Right renal cortex interstitium (tissue), 3 donors: ENCODE measurements around the gene CUL2. TPM values are rescaled to one million over a fixed set of nuclear protein-coding genes. Genes with fewer than 3 reads are reported as not detected.
"Not testable (repeated sequence)": the region's sequence is repeated elsewhere in the genome, so short reads cannot be mapped to it uniquely, and the experiment has no call there.

ENCODE experiments used
- DNase-seq, 3 donors: peaks; one replicate each; pipeline ENCODE4 v3.0.0-alpha.2; 2013; ENCODE audit warnings: low read depth in 3 of 3, low spot score in 2 of 3
- polyA plus RNA-seq, 3 donors: library from polyadenylated mRNA; unstranded; fragments of 120-200 nt; gene quantifications; one replicate each; pipeline ENCODE4 v1.2.1, GENCODE V29; 2013; ENCODE audit not compliant: insufficient read length in 3 of 3

Gene CUL2
- polyA plus RNA-seq, 3 donors: 42.7 to 46.6 (median 45.7) TPM

GRCh38 chr10:34985146-34985545 lies 105.0 kb downstream of the CUL2 start:
- DNase-seq: no peak

GRCh38 chr10:34981844-34982243 lies 108.3 kb downstream of the CUL2 start:
- DNase-seq: no peak

- no peak for DNase-seq
These were observed 110.2 kb downstream of the CUL2 start for GRCh38 chr10:34979938-34980337.

- DNase-seq: no peak
These were observed 112.1 kb downstream of the CUL2 start for GRCh38 chr10:34978080-34978479.

- not testable (repeated sequence) for DNase-seq
These were observed 113.7 kb downstream of the CUL2 start for GRCh38 chr10:34976380-34976910.

GRCh38 chr10:34974364-34975065 lies 115.6 kb downstream of the CUL2 start:
- not testable (repeated sequence) for DNase-seq

GRCh38 chr10:34973757-34974156 lies 116.4 kb downstream of the CUL2 start:
- not testable (repeated sequence) for DNase-seq

GRCh38 chr10:34973121-34973520 lies 117.0 kb downstream of the CUL2 start:
- not testable (repeated sequence) for DNase-seq

GRCh38 chr10:34972591-34972990 lies 117.5 kb downstream of the CUL2 start:
- not testable (repeated sequence) for DNase-seq

- not testable (repeated sequence) for DNase-seq
These were observed 118.4 kb downstream of the CUL2 start for GRCh38 chr10:34971606-34972334.

GRCh38 chr10:34969171-34969570 lies 121.0 kb downstream of the CUL2 start:
- DNase-seq: no peak

- no peak for DNase-seq
These were observed 122.7 kb downstream of the CUL2 start for GRCh38 chr10:34967335-34967880.

GRCh38 chr10:34966451-34966850 lies 123.7 kb downstream of the CUL2 start:
- DNase-seq: no peak

- DNase-seq: no peak
These were observed 124.1 kb downstream of the CUL2 start for GRCh38 chr10:34966040-34966439.

- no peak for DNase-seq
These were observed 125.9 kb downstream of the CUL2 start for GRCh38 chr10:34964166-34964800.

GRCh38 chr10:34962866-34963265 lies 127.3 kb downstream of the CUL2 start:
- DNase-seq: no peak

GRCh38 chr10:34960983-34961382 lies 129.2 kb downstream of the CUL2 start:
- no peak for DNase-seq

GRCh38 chr10:34959786-34960185 lies 130.4 kb downstream of the CUL2 start:
- DNase-seq: no peak

- no peak for DNase-seq
These were observed 130.8 kb downstream of the CUL2 start for GRCh38 chr10:34959321-34959720.
